ENCODE measurements around the gene QSOX2.

Gene QSOX2

GRCh38 chr9:136241542-136241941, 4.1 kb downstream of the QSOX2 start:
- Histone ChIP-seq H3F3A (ENCODE audit: insufficient read depth, low read length) (peaks cover 9% of the 10 kb centered on the region; the same call in 1 of the 2 replicates), H3K27me3 (ENCODE audit: insufficient read depth, low read length) (no peaks in the 10 kb centered on the region), H3K79me2 (ENCODE audit: insufficient read depth, low read length) (peaks cover 48% of the 10 kb centered on the region), H3K9ac (ENCODE audit: low read length) (peak overlapping the region; percentile 33; the same call in 1 of the 2 replicates), H3K4me1 (ENCODE audit: insufficient read depth, low read length, severe bottlenecking) (peaks cover 81% of the 10 kb centered on the region), H4K20me1 (ENCODE audit: insufficient read depth, low read length) (no peaks in the 10 kb centered on the region), H3K36me3 (ENCODE audit: insufficient read depth, low read length) (peaks cover 44% of the 10 kb centered on the region), H3K27ac (ENCODE audit: low read depth, low read length, poor library complexity, severe bottlenecking) (peak overlapping the region; percentile 89), H2AFZ (ENCODE audit: low read length) (no peak overlapping the region), H3K9me2 (ENCODE audit: low read depth, low read length) (no peaks in the 10 kb centered on the region), H3K9me3 (ENCODE audit: low read length) (no peaks in the 10 kb centered on the region), H3K4me3 (ENCODE audit: low read depth, low read length, poor library complexity, severe bottlenecking) (peak overlapping the region; percentile 40), H3K4me2 (ENCODE audit: low read length) (peak overlapping the region; percentile 84)
- TF ChIP-seq CTCF (IDR thresholded peaks at IDR 0.05; ENCODE audit: low read length) (peak; percentile 11; the same call in 1 of the 2 replicates), EZH2 (IDR thresholded peaks at IDR 0.05; ENCODE audit: borderline replicate concordance, low read length) (no peak)

DNA sequence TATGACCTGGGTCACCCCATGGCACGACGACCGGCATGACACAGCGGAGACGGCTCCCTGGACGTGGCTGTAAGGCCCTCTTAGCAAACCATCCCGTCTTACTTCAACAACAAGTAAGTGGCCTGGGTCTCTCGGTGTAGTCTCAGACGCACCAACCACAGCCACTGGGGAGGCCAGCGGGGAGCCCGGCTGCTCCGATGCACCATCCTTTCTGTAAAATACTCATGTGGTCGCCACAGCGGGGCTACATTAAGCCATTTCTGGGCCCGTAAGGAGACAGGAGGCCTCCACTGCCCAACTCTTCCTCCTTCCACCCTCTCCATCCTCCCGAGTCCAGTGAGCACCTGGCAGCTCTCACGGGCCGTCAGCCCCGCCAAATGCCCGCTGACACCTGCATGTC, 4.7 kb downstream of the QSOX2 start:
- peaks cover 48% of the 10 kb centered on the region for H3K79me2 ChIP-seq (ENCODE audit: insufficient read depth, low read length)
- H3F3A ChIP-seq (ENCODE audit: insufficient read depth, low read length), result peaks cover 9% of the 10 kb centered on the region; the same call in 1 of the 2 replicates
- no peak for TF ChIP-seq EZH2 (IDR thresholded peaks at IDR 0.05; ENCODE audit: borderline replicate concordance, low read length)
- no peak for TF ChIP-seq CTCF (IDR thresholded peaks at IDR 0.05; ENCODE audit: low read length)
- peak overlapping the region; percentile 33; the same call in 1 of the 2 replicates for H3K9ac ChIP-seq (ENCODE audit: low read length)
- H4K20me1 ChIP-seq (ENCODE audit: insufficient read depth, low read length), result no peaks in the 10 kb centered on the region
- no peaks in the 10 kb centered on the region for H3K9me2 ChIP-seq (ENCODE audit: low read depth, low read length)
- H3K4me1 ChIP-seq (ENCODE audit: insufficient read depth, low read length, severe bottlenecking), result peaks cover 76% of the 10 kb centered on the region
- peaks cover 50% of the 10 kb centered on the region for H3K36me3 ChIP-seq (ENCODE audit: insufficient read depth, low read length)
- no peaks in the 10 kb centered on the region for H3K27me3 ChIP-seq (ENCODE audit: insufficient read depth, low read length)
- H3K4me2 ChIP-seq (ENCODE audit: low read length), result peak overlapping the region; percentile 84
- H2AFZ ChIP-seq (ENCODE audit: low read length), result no peak overlapping the region
- H3K27ac ChIP-seq (ENCODE audit: low read depth, low read length, poor library complexity, severe bottlenecking), result peak overlapping the region; percentile 89
- H3K4me3 ChIP-seq (ENCODE audit: low read depth, low read length, poor library complexity, severe bottlenecking), result peak overlapping the region; percentile 40
- no peaks in the 10 kb centered on the region for H3K9me3 ChIP-seq (ENCODE audit: low read length)

GRCh38 chr9:136239983-136240330, 5.7 kb downstream of the QSOX2 start:
- Histone ChIP-seq H3K9me2 (ENCODE audit: low read depth, low read length) (no peaks in the 10 kb centered on the region), H3K9ac (ENCODE audit: low read length) (no peak overlapping the region), H3K27me3 (ENCODE audit: insufficient read depth, low read length) (no peaks in the 10 kb centered on the region), H3K4me3 (ENCODE audit: low read depth, low read length, poor library complexity, severe bottlenecking) (peak overlapping the region; percentile 40), H2AFZ (ENCODE audit: low read length) (no peak overlapping the region), H3K4me1 (ENCODE audit: insufficient read depth, low read length, severe bottlenecking) (peaks cover 75% of the 10 kb centered on the region), H3F3A (ENCODE audit: insufficient read depth, low read length) (peaks cover 9% of the 10 kb centered on the region; the same call in 1 of the 2 replicates), H3K4me2 (ENCODE audit: low read length) (peak overlapping the region; percentile 84), H3K79me2 (ENCODE audit: insufficient read depth, low read length) (peaks cover 48% of the 10 kb centered on the region), H3K36me3 (ENCODE audit: insufficient read depth, low read length) (peaks cover 59% of the 10 kb centered on the region), H3K9me3 (ENCODE audit: low read length) (no peaks in the 10 kb centered on the region), H3K27ac (ENCODE audit: low read depth, low read length, poor library complexity, severe bottlenecking) (peak overlapping the region; percentile 89), H4K20me1 (ENCODE audit: insufficient read depth, low read length) (no peaks in the 10 kb centered on the region)
- TF ChIP-seq CTCF (IDR thresholded peaks at IDR 0.05; ENCODE audit: low read length), result no peak
- no peak for TF ChIP-seq EZH2 (IDR thresholded peaks at IDR 0.05; ENCODE audit: borderline replicate concordance, low read length)
